T-helper 17 cell (primary cell): ENCODE results near the gene KCNQ2. TPM values are rescaled to one million over a fixed set of nuclear protein-coding genes. Genes with fewer than 3 reads are reported as not detected.

ENCODE experiments used
- ATAC-seq: fragments of 150-1000 bp; cut with Tn5 transposase; 2 replicates; pipeline ENCODE4 v1.10.0; 2021; ENCODE audit warnings: mild to moderate bottlenecking, moderate library complexity
- DNase-seq, 3 donors: peaks; one replicate each; pipeline versions ENCODE4 v3.0.0 to v3.0.0-alpha.2; 2020 to 2021
- H3K9me3 ChIP-seq: one replicate; pipeline ENCODE4 v1.7.0; 2013; ENCODE audit warnings: low read length, mild to moderate bottlenecking; ENCODE audit not compliant: control insufficient read depth, poor library complexity, severe bottlenecking
- H3K27ac Mint-ChIP-seq: one replicate; pipeline ENCODE4 v1.8.0; 2022; ENCODE audit warnings: mild to moderate bottlenecking, moderate library complexity, mixed read lengths
- H3K27me3 Mint-ChIP-seq: one replicate; pipeline ENCODE4 v1.8.0; 2022; ENCODE audit warnings: mixed read lengths
- H3K36me3 Mint-ChIP-seq: one replicate; pipeline ENCODE4 v1.8.0; 2022; ENCODE audit warnings: low read depth, mixed read lengths
- H3K4me1 Mint-ChIP-seq: one replicate; pipeline ENCODE4 v1.8.0; 2022; ENCODE audit warnings: mild to moderate bottlenecking, mixed read lengths
- H3K4me3 Mint-ChIP-seq: one replicate; pipeline ENCODE4 v1.8.0; 2022; ENCODE audit warnings: mild to moderate bottlenecking, moderate library complexity, mixed read lengths
- total RNA-seq, 4 donors: library from RNA in 2 of 4; stranded (reverse) in 2 of 4; gene quantifications; one replicate each; pipeline ENCODE4 v1.2.3 and lab custom pipeline; 2022 to 2026

KCNQ2 gene
- total RNA-seq, 2 donors from 2014 or later, result not detected

- Mint-ChIP-seq H3K36me3 (peaks cover 3% of the 10 kb centered on the region), H3K27ac (no peak overlapping the region), H3K27me3 (peaks cover 6% of the 10 kb centered on the region), H3K4me1 (peaks cover 8% of the 10 kb centered on the region), H3K4me3 (no peak overlapping the region)
- DNase-seq, result no peak
- no peaks in the 10 kb centered on the region for H3K9me3 ChIP-seq
- no peak for ATAC-seq
These were observed 61.1 kb downstream of the KCNQ2 start for GRCh38 chr20:63411151-63411897.

GRCh38 chr20:63409834-63410435, 62.5 kb downstream of the KCNQ2 start:
- ATAC-seq (no peak), DNase-seq (no peak)
- Mint-ChIP-seq H3K4me1 (peaks cover 8% of the 10 kb centered on the region), H3K27ac (no peak overlapping the region), H3K27me3 (peaks cover 6% of the 10 kb centered on the region), H3K4me3 (no peak overlapping the region), H3K36me3 (peaks cover 3% of the 10 kb centered on the region)
- H3K9me3 ChIP-seq, result no peaks in the 10 kb centered on the region

- Mint-ChIP-seq H3K27ac (no peak overlapping the region), H3K4me3 (no peak overlapping the region), H3K27me3 (peaks cover 6% of the 10 kb centered on the region), H3K36me3 (peaks cover 3% of the 10 kb centered on the region), H3K4me1 (peaks cover 8% of the 10 kb centered on the region)
- DNase-seq (no peak), ATAC-seq (no peak)
- H3K9me3 ChIP-seq, result no peaks in the 10 kb centered on the region
These were observed 63.2 kb downstream of the KCNQ2 start for GRCh38 chr20:63409066-63409833.

- Mint-ChIP-seq H3K27ac (no peak overlapping the region), H3K4me3 (no peak overlapping the region), H3K36me3 (peaks cover 3% of the 10 kb centered on the region), H3K27me3 (peaks cover 10% of the 10 kb centered on the region), H3K4me1 (peaks cover 8% of the 10 kb centered on the region)
- ATAC-seq (no peak), DNase-seq (no peak)
- H3K9me3 ChIP-seq, result no peaks in the 10 kb centered on the region
These were observed 63.8 kb downstream of the KCNQ2 start for GRCh38 chr20:63408684-63409046.

GRCh38 chr20:63407928-63408683, 64.3 kb downstream of the KCNQ2 start:
- ATAC-seq, result no peak

GRCh38 chr20:63406617-63407245, 65.7 kb downstream of the KCNQ2 start:
- H3K27me3 Mint-ChIP-seq, result peaks cover 10% of the 10 kb centered on the region
- H3K36me3 Mint-ChIP-seq, result no peaks in the 10 kb centered on the region
- H3K4me3 Mint-ChIP-seq, result no peak overlapping the region
- H3K27ac Mint-ChIP-seq, result no peak overlapping the region
- DNase-seq (no peak), ATAC-seq (no peak)
- H3K9me3 ChIP-seq, result no peaks in the 10 kb centered on the region
- peaks cover 2% of the 10 kb centered on the region for H3K4me1 Mint-ChIP-seq

More at GRCh38 chr20:63407928-63408683, 64.3 kb downstream of the KCNQ2 start:
- H3K27me3 Mint-ChIP-seq, result peaks cover 9% of the 10 kb centered on the region
- DNase-seq, result no peak
- no peak overlapping the region for H3K27ac Mint-ChIP-seq
- no peaks in the 10 kb centered on the region for H3K9me3 ChIP-seq
- H3K36me3 Mint-ChIP-seq, result peaks cover 3% of the 10 kb centered on the region
- no peak overlapping the region for H3K4me3 Mint-ChIP-seq
- peaks cover 8% of the 10 kb centered on the region for H3K4me1 Mint-ChIP-seq

- Mint-ChIP-seq H3K36me3 (no peaks in the 10 kb centered on the region), H3K4me1 (no peaks in the 10 kb centered on the region), H3K4me3 (no peak overlapping the region), H3K27ac (no peak overlapping the region), H3K27me3 (peaks cover 11% of the 10 kb centered on the region)
- DNase-seq, result no peak
- no peaks in the 10 kb centered on the region for H3K9me3 ChIP-seq
- ATAC-seq, result no peak
These were observed 66.4 kb downstream of the KCNQ2 start for GRCh38 chr20:63406011-63406410.

- H3K4me3 Mint-ChIP-seq, result no peak overlapping the region
- no peaks in the 10 kb centered on the region for H3K36me3 Mint-ChIP-seq
- H3K4me1 Mint-ChIP-seq, result no peaks in the 10 kb centered on the region
- H3K9me3 ChIP-seq, result no peaks in the 10 kb centered on the region
- peaks cover 11% of the 10 kb centered on the region for H3K27me3 Mint-ChIP-seq
- ATAC-seq (no peak), DNase-seq (no peak)
- H3K27ac Mint-ChIP-seq, result no peak overlapping the region
These were observed 67.2 kb downstream of the KCNQ2 start for GRCh38 chr20:63405102-63405730.

GRCh38 chr20:63404129-63405085, 68.0 kb downstream of the KCNQ2 start:
- DNase-seq (no peak), ATAC-seq (no peak)
- H3K4me3 Mint-ChIP-seq, result no peak overlapping the region
- H3K27me3 Mint-ChIP-seq, result peaks cover 11% of the 10 kb centered on the region
- H3K9me3 ChIP-seq, result no peaks in the 10 kb centered on the region
- H3K27ac Mint-ChIP-seq, result no peak overlapping the region
- H3K4me1 Mint-ChIP-seq, result no peaks in the 10 kb centered on the region
- H3K36me3 Mint-ChIP-seq, result no peaks in the 10 kb centered on the region

GRCh38 chr20:63403403-63404105, 68.9 kb downstream of the KCNQ2 start:
- H3K9me3 ChIP-seq, result no peaks in the 10 kb centered on the region
- ATAC-seq (no peak), DNase-seq (no peak)
- no peak overlapping the region for H3K4me3 Mint-ChIP-seq
- no peak overlapping the region for H3K27ac Mint-ChIP-seq
- H3K36me3 Mint-ChIP-seq, result no peaks in the 10 kb centered on the region
- no peaks in the 10 kb centered on the region for H3K4me1 Mint-ChIP-seq
- H3K27me3 Mint-ChIP-seq, result peaks cover 11% of the 10 kb centered on the region

GRCh38 chr20:63402860-63403220, 69.6 kb downstream of the KCNQ2 start:
- H3K36me3 Mint-ChIP-seq, result no peaks in the 10 kb centered on the region

More at GRCh38 chr20:63402860-63403220, 69.6 kb downstream of the KCNQ2 start:
- H3K27me3 Mint-ChIP-seq, result peaks cover 13% of the 10 kb centered on the region
- DNase-seq (no peak), ATAC-seq (no peak)
- no peaks in the 10 kb centered on the region for H3K4me1 Mint-ChIP-seq
- H3K4me3 Mint-ChIP-seq, result peak overlapping the region; percentile 21
- no peaks in the 10 kb centered on the region for H3K9me3 ChIP-seq
- H3K27ac Mint-ChIP-seq, result no peak overlapping the region
